K562 (cell line): Measurements from ENCODE around the gene SIRPA. TPM values are rescaled to one million over a fixed set of nuclear protein-coding genes. Genes with fewer than 3 reads are reported as not detected.

ENCODE experiments used
- ATAC-seq: fragments of 200-7000 bp; cut with Tn5 transposase; 3 replicates; pipeline ENCODE4 v1.9.1; 2020; ENCODE audit warnings: moderate library complexity
- BruUV-seq: library from RNA; stranded (reverse); fragments of 400-500 nt; replicated peaks from 2 replicates; lab custom pipeline; 2021; lab: Mats Ljungman, UMichigan
- CTCF ChIA-PET: fragments of 300-600 bp; formaldehyde crosslinking; extraction: SDS; loops from one replicate; lab custom pipeline; 2021; ENCODE audit warnings: low intra/inter-chr PET ratio; lab: Yijun Ruan, JAX
- POLR2A ChIA-PET: fragments of 300-600, 350-650 bp; sonication (Branson Sonifier 250); formaldehyde crosslinking; extraction: SDS; loops from one replicate; lab custom pipeline; 2021; ENCODE audit warnings: antibody characterized with exemption, inconsistent platforms; lab: Yijun Ruan, JAX
- DNase-seq, 4 experiments: peaks; one replicate each; pipeline versions ENCODE4 v3.0.0 to v3.0.0-alpha.2; 2011 to 2018; ENCODE audit warnings: low spot score in 3 of 4, mixed read lengths in 3 of 4; ENCODE audit errors: extremely low read depth in 1 of 4
- FAIRE-seq: peaks from 2 replicates; lab custom pipeline; 2011; peaks lifted over from hg19 to GRCh38; lab: Jason Lieb, UNC
- H2AFZ ChIP-seq: 2 replicates; pipeline ENCODE4 v1.6.0; 2011; ENCODE audit warnings: low read depth, low read length, control low read depth, inconsistent platforms
- H3K27ac ChIP-seq: fragments of 200-600 bp; 3 replicates; pipeline ENCODE4 v1.8.0; 2011; ENCODE audit warnings: low read depth, mild to moderate bottlenecking, control low read depth, inconsistent platforms, low read length, moderate library complexity, mixed read lengths; ENCODE audit errors: extremely low read depth
- H3K27me3 ChIP-seq, 2 experiments: fragments of 300-600 bp in 1 of 2; 2 replicates in 1 of 2; 3 replicates in 1 of 2; pipeline versions ENCODE4 v1.6.0 to v1.8.0; 2011; ENCODE audit warnings: inconsistent platforms in 2 of 2, low read length in 2 of 2, mild to moderate bottlenecking in 1 of 2, mixed read lengths in 1 of 2, moderate library complexity in 1 of 2; ENCODE audit not compliant: control insufficient read depth in 2 of 2, insufficient read depth in 2 of 2
- H3K36me3 ChIP-seq: fragments of 300-600 bp; 3 replicates; pipeline ENCODE4 v1.8.0; 2011; ENCODE audit warnings: mild to moderate bottlenecking, low read length, inconsistent platforms; ENCODE audit not compliant: control insufficient read depth, insufficient read depth
- H3K4me1 ChIP-seq, 2 experiments: fragments of 200-600 bp in 1 of 2; replicated peaks in 1 of 2; 2 replicates in 1 of 2; 3 replicates in 1 of 2; pipeline versions ENCODE4 v1.5.1 to v1.8.0; 2011; ENCODE audit warnings: inconsistent platforms in 2 of 2, low read length in 2 of 2, mild to moderate bottlenecking in 1 of 2, mixed read lengths in 1 of 2, moderate library complexity in 1 of 2; ENCODE audit not compliant: control insufficient read depth in 2 of 2, insufficient read depth in 2 of 2
- H3K4me2 ChIP-seq: 2 replicates; pipeline ENCODE4 v1.6.1; 2011; ENCODE audit warnings: low read length, control low read depth, inconsistent platforms, mixed read lengths; ENCODE audit not compliant: insufficient read depth
- H3K4me3 ChIP-seq: fragments of 200-600 bp; sonication (generic), shearing (Covaris generic); 2 replicates; pipeline ENCODE4 v1.5.1; 2016; ENCODE audit warnings: control low read depth, inconsistent platforms
- H3K79me2 ChIP-seq: fragments of 200-600 bp; 3 replicates; pipeline ENCODE4 v1.8.0; 2011; ENCODE audit warnings: low read length, inconsistent platforms; ENCODE audit not compliant: control insufficient read depth, insufficient read depth
- H3K9ac ChIP-seq, 2 experiments: 2 replicates each; pipeline versions ENCODE4 v1.6.0 to v1.6.1; 2011; ENCODE audit warnings: low read depth in 2 of 2, low read length in 2 of 2, control low read depth in 1 of 2, inconsistent platforms in 1 of 2, mild to moderate bottlenecking in 1 of 2, mixed read lengths in 1 of 2; ENCODE audit not compliant: insufficient read depth in 1 of 2
- H3K9me1 ChIP-seq: one replicate; pipeline ENCODE4 v1.6.0; 2011; ENCODE audit warnings: inconsistent platforms, mild to moderate bottlenecking, low read length, moderate library complexity; ENCODE audit not compliant: control insufficient read depth, insufficient read depth
- H3K9me3 ChIP-seq: replicated peaks from 2 replicates; pipeline ENCODE4 v1.5.1; 2011; ENCODE audit warnings: low read depth, low read length, inconsistent platforms; ENCODE audit not compliant: control insufficient read depth, insufficient read depth
- H4K20me1 ChIP-seq: replicated peaks from 2 replicates; pipeline ENCODE4 v1.6.1; 2011; ENCODE audit warnings: low read length, inconsistent platforms, mixed read lengths; ENCODE audit not compliant: control insufficient read depth, insufficient read depth
- BHLHE40 ChIP-seq: IDR thresholded peaks from 2 replicates; pipeline ENCODE4 v1.6.1; 2011; ENCODE audit warnings: low read length, improper control_type of control experiment
- FOXA1 ChIP-seq: fragments of 450-650 bp; IDR thresholded peaks from 2 replicates; pipeline ENCODE4 v1.6.1; 2016; ENCODE audit warnings: mild to moderate bottlenecking, borderline replicate concordance
- FOXP4 ChIP-seq: sonication (generic); formaldehyde crosslinking; IDR thresholded peaks from 2 replicates; pipeline ENCODE4 v1.8.0; 2022; ENCODE audit warnings: mild to moderate bottlenecking, missing genetic modification reagents, borderline replicate concordance
- KLF10 ChIP-seq: fragments of 250-450 bp; sonication (Bioruptor Pico); IDR thresholded peaks from 2 replicates; pipeline ENCODE4 v1.6.1; 2021; ENCODE audit warnings: matching md5 sums
- MBD1 ChIP-seq: fragments of 250-450 bp; sonication (Bioruptor Pico); IDR thresholded peaks from 2 replicates; pipeline ENCODE4 v1.8.0; 2022; ENCODE audit warnings: inconsistent platforms
- PML ChIP-seq: IDR thresholded peaks from 2 replicates; pipeline ENCODE4 v1.6.1; 2012; ENCODE audit warnings: low read length, inconsistent platforms
- TBP ChIP-seq: optimal IDR thresholded peaks from 2 replicates; pipeline ENCODE3; 2011; ENCODE audit warnings: low read depth, low read length, improper control_type of control experiment
- TCF7 ChIP-seq: sonication (generic); IDR thresholded peaks from 2 replicates; pipeline ENCODE4 v1.6.1; 2016; ENCODE audit warnings: antibody characterized with exemption, borderline replicate concordance
- VEZF1 ChIP-seq: fragments of 200-800 bp; sonication (Bioruptor generic); IDR thresholded peaks from 2 replicates; pipeline ENCODE4 v1.6.1; 2017; ENCODE audit warnings: missing genetic modification characterization, missing compliant biosample characterization
- ZBTB11 ChIP-seq, 3 experiments: fragments of 200-800 bp in 1 of 3; fragments of 250-450 bp in 1 of 3; fragments of 450-650 bp in 1 of 3; sonication (Bioruptor Pico) in 1 of 3; sonication (Bioruptor generic) in 1 of 3; formaldehyde crosslinking in 1 of 3; IDR thresholded peaks; 2 replicates each; pipeline versions ENCODE4 v1.6.1 to v1.8.0; 2016 to 2022; ENCODE audit warnings: mild to moderate bottlenecking in 2 of 3, missing genetic modification characterization in 2 of 3, missing compliant biosample characterization in 1 of 3, moderate library complexity in 1 of 3
- ZNF143 ChIP-seq: sonication (generic); formaldehyde crosslinking; IDR thresholded peaks from 2 replicates; pipeline ENCODE4 v1.9.0; 2022; ENCODE audit warnings: mild to moderate bottlenecking, missing genetic modification reagents
- ZNF184 ChIP-seq: sonication (generic); formaldehyde crosslinking; IDR thresholded peaks from 2 replicates; pipeline ENCODE4 v1.5.0; 2020; ENCODE audit warnings: missing genetic modification reagents
- WGBS: fragments of 100-300 bp; shearing (Covaris generic); methylation state at CpG from one replicate; pipeline ENCODE4 v1.1.6; 2016; ENCODE audit warnings: low coverage, mixed read lengths; ENCODE audit not compliant: insufficient coverage; ENCODE audit errors: missing lambda C conversion rate; 5-methylcytosine and 5-hydroxymethylcytosine counted together
- in situ Hi-C: fragments of 300-500 bp; cut with MboI; formaldehyde crosslinking; loops from 4 replicates; pipeline ENCODE4 v1.15.0; 2018; ENCODE audit warnings: inconsistent platforms, mixed read lengths
- intact Hi-C: fragments of 100-400 bp; cut with micrococcal nuclease; formaldehyde crosslinking; loops from 2 replicates; pipeline ENCODE4 v1.14.2; 2022
- polyA plus RNA-seq, 8 experiments: library from polyadenylated mRNA; depleted of rRNA in 4 of 8; stranded (reverse) in 5 of 8; unstranded in 3 of 8; fragments of >200 nt; fragmentation: Nextera tagmentation in 2 of 8; fragmentation: Illumina TruSeq in 1 of 8; extraction: Ambion mirVana in 2 of 8; extraction: Trizol in 1 of 8; gene quantifications; 2 replicates each; pipeline versions ENCODE4 v1.2.1 to v1.2.3, GENCODE V29; 2011 to 2014; ENCODE audit warnings: inconsistent platforms in 1 of 8, missing spikeins in 1 of 8
- total RNA-seq, 7 experiments: library from RNA; depleted of rRNA in 6 of 7; stranded (reverse); fragments of >200 nt in 6 of 7; fragmentation: Illumina TruSeq in 2 of 7; extraction: Trizol in 2 of 7; gene quantifications; 2 replicates each; pipeline versions ENCODE4 v1.2.1 to v1.2.3, GENCODE V29; 2011 to 2021; ENCODE audit warnings: low replicate concordance in 1 of 7

SIRPA gene
- total and polyA plus RNA-seq, 9 of the 15 experiments (the other 6 are each of a cell fraction or from before 2014, with no cell fraction given), result 0.01 to 0.40 (median 0.11) TPM; not detected in 2

- TF ChIP-seq VEZF1 (CRISPR knock-in tag), result no peak
- no peak for TF ChIP-seq ZNF184 (CRISPR knock-in tag)
- no peak for TF ChIP-seq TBP
- no peak for TF ChIP-seq FOXP4 (CRISPR knock-in tag)
- no peak for TF ChIP-seq BHLHE40
- TF ChIP-seq TCF7, result no peak
- TF ChIP-seq FOXA1, result no peak
- TF ChIP-seq PML, result no peak
Measured at GRCh38 chr20:1854246-1854645, 41.0 kb upstream of the SIRPA start (continued).

GRCh38 chr20:1855109-1855508 lies 40.1 kb upstream of the SIRPA start:
- H3K79me2 ChIP-seq, result no peaks in the 10 kb centered on the region
- ChIA-PET POLR2A (interaction anchor here (0.6 kb wide), 1 partner anchor 12 kb away, joined by 3 read pairs; no protein-coding TSS in a partner anchor), CTCF (no interaction called here)
- H3K9ac ChIP-seq, result no peak overlapping the region
- no peak for FAIRE-seq
- H3K4me1 ChIP-seq, result no peaks in the 10 kb centered on the region; a peak in 2 of 5 replicates
- no peaks in the 10 kb centered on the region; a peak in 2 of 5 replicates for H3K27me3 ChIP-seq
- no peaks in the 10 kb centered on the region for H3K9me3 ChIP-seq
- no peak for ATAC-seq
- no peaks in the 10 kb centered on the region for H3K36me3 ChIP-seq
- no peak overlapping the region for H3K27ac ChIP-seq
- no peak for DNase-seq
- BruUV-seq, result no TSS peak
- H3K4me2 ChIP-seq, result no peak overlapping the region
- no peak overlapping the region for H2AFZ ChIP-seq
- no peaks in the 10 kb centered on the region for H3K9me1 ChIP-seq
- intact Hi-C loops, result no loop called here
- in situ Hi-C loops, result no loop called here
- 0% methylated on average over 4 of the region's 6 CpGs for WGBS
- H4K20me1 ChIP-seq, result no peaks in the 10 kb centered on the region
- H3K4me3 ChIP-seq, result no peak overlapping the region
- TF ChIP-seq ZBTB11 (CRISPR knock-in tag; IDR thresholded peaks at IDR 0.05) (no peak), MBD1 (CRISPR knock-in tag) (no peak), ZNF143 (CRISPR knock-in tag) (no peak), KLF10 (CRISPR knock-in tag) (no peak)
